Measurements from ENCODE around the gene SLF2.

Gene SLF2

DNA sequence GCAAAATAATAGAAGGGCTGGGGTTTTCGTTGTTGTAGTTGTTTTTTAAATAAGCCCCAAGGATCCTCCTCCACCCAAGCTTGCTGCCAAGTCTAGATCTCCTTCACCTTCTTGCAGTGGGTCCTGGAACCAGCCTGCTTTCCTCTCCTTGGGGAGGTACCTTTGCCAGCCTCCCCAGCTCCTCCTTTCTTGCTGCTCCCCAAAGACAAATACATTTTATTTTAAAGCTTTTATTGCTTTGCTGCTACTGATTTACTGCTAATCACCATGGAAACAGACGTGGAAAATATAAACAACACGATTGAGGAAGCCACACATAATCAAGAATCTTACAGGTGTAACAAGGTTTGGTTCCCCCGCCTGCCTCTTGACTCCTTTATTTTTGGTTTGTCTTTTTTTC, 17.4 kb upstream of the SLF2 start:
- Histone ChIP-seq H2AFZ (ENCODE audit: low read length) (no peak overlapping the region), H3K36me3 (ENCODE audit: insufficient read depth, low read length) (no peaks in the 10 kb centered on the region), H3F3A (ENCODE audit: insufficient read depth, low read length) (no peaks in the 10 kb centered on the region), H3K9me3 (ENCODE audit: low read length) (no peaks in the 10 kb centered on the region), H3K27ac (ENCODE audit: low read depth, low read length, poor library complexity, severe bottlenecking) (no peak overlapping the region), H3K4me3 (ENCODE audit: low read depth, low read length, poor library complexity, severe bottlenecking) (no peak overlapping the region), H3K4me2 (ENCODE audit: low read length) (no peak overlapping the region), H3K27me3 (ENCODE audit: insufficient read depth, low read length) (no peaks in the 10 kb centered on the region), H3K79me2 (ENCODE audit: insufficient read depth, low read length) (no peaks in the 10 kb centered on the region), H3K9me2 (ENCODE audit: low read depth, low read length) (no peaks in the 10 kb centered on the region), H4K20me1 (ENCODE audit: insufficient read depth, low read length) (no peaks in the 10 kb centered on the region), H3K4me1 (ENCODE audit: insufficient read depth, low read length, severe bottlenecking) (no peaks in the 10 kb centered on the region), H3K9ac (ENCODE audit: low read length) (no peak overlapping the region)
- TF ChIP-seq CTCF (IDR thresholded peaks at IDR 0.05; ENCODE audit: low read length) (no peak), EZH2 (IDR thresholded peaks at IDR 0.05; ENCODE audit: borderline replicate concordance, low read length) (no peak)

GRCh38 chr10:100895896-100896295, 16.9 kb upstream of the SLF2 start:
- Histone ChIP-seq H3K9me2 (ENCODE audit: low read depth, low read length) (no peaks in the 10 kb centered on the region), H3K4me2 (ENCODE audit: low read length) (no peak overlapping the region), H3K9ac (ENCODE audit: low read length) (no peak overlapping the region), H3K4me3 (ENCODE audit: low read depth, low read length, poor library complexity, severe bottlenecking) (no peak overlapping the region), H3K4me1 (ENCODE audit: insufficient read depth, low read length, severe bottlenecking) (no peaks in the 10 kb centered on the region), H3K79me2 (ENCODE audit: insufficient read depth, low read length) (no peaks in the 10 kb centered on the region), H3K9me3 (ENCODE audit: low read length) (no peaks in the 10 kb centered on the region), H3K36me3 (ENCODE audit: insufficient read depth, low read length) (no peaks in the 10 kb centered on the region), H3K27me3 (ENCODE audit: insufficient read depth, low read length) (no peaks in the 10 kb centered on the region), H3F3A (ENCODE audit: insufficient read depth, low read length) (no peaks in the 10 kb centered on the region), H4K20me1 (ENCODE audit: insufficient read depth, low read length) (no peaks in the 10 kb centered on the region), H2AFZ (ENCODE audit: low read length) (no peak overlapping the region), H3K27ac (ENCODE audit: low read depth, low read length, poor library complexity, severe bottlenecking) (no peak overlapping the region)
- no peak for TF ChIP-seq CTCF (IDR thresholded peaks at IDR 0.05; ENCODE audit: low read length)
- no peak for TF ChIP-seq EZH2 (IDR thresholded peaks at IDR 0.05; ENCODE audit: borderline replicate concordance, low read length)

DNA sequence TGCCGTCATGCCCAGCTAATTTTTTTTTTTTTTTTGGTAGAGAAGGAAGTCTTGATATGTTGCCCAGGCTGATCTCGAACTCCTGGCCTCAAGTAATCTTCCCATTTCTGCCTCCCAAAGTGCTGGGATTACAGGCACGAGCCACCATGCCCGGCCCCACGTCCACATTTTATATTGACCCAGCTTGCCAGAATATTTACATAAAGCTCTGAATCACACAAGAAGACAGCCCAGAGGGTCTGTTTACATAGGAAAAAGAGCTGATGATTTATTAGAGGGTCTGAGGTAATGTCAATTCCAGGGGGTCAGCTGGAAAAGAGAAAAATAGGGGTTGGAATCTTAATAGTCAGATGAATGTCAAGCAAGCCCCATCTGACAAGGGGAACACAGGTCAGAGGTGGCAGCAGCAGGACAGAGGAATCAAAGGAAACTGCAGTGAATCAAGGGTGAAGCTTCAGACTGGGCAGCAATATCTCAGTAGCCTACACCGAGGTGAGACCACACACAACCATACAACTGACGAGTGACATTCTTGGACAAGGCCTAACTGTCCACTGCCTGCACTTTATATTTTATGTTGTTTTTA, 15.8 kb upstream of the SLF2 start:
- H3K4me1 ChIP-seq (ENCODE audit: insufficient read depth, low read length, severe bottlenecking), result no peaks in the 10 kb centered on the region

More for the DNA sequence above, 15.8 kb upstream of the SLF2 start:
- Histone ChIP-seq H3F3A (ENCODE audit: insufficient read depth, low read length) (no peaks in the 10 kb centered on the region), H3K4me3 (ENCODE audit: low read depth, low read length, poor library complexity, severe bottlenecking) (no peak overlapping the region), H3K79me2 (ENCODE audit: insufficient read depth, low read length) (no peaks in the 10 kb centered on the region), H3K27ac (ENCODE audit: low read depth, low read length, poor library complexity, severe bottlenecking) (no peak overlapping the region), H3K9me3 (ENCODE audit: low read length) (no peaks in the 10 kb centered on the region), H3K9ac (ENCODE audit: low read length) (no peak overlapping the region), H3K4me2 (ENCODE audit: low read length) (no peak overlapping the region), H2AFZ (ENCODE audit: low read length) (no peak overlapping the region), H3K36me3 (ENCODE audit: insufficient read depth, low read length) (no peaks in the 10 kb centered on the region), H4K20me1 (ENCODE audit: insufficient read depth, low read length) (no peaks in the 10 kb centered on the region), H3K9me2 (ENCODE audit: low read depth, low read length) (no peaks in the 10 kb centered on the region), H3K27me3 (ENCODE audit: insufficient read depth, low read length) (no peaks in the 10 kb centered on the region)
- TF ChIP-seq EZH2 (IDR thresholded peaks at IDR 0.05; ENCODE audit: borderline replicate concordance, low read length), result no peak
- TF ChIP-seq CTCF (IDR thresholded peaks at IDR 0.05; ENCODE audit: low read length), result no peak
